Muscle layer of duodenum (tissue), 2 donors: ENCODE data around the gene POLR3GL.

Experiments
- H3K27ac ChIP-seq: one replicate; pipeline ENCODE4 v1.7.0; 2013; ENCODE audit warnings: mild to moderate bottlenecking, low read length
- H3K27me3 ChIP-seq: one replicate; pipeline ENCODE4 v1.7.0; 2013; ENCODE audit warnings: low read depth, mild to moderate bottlenecking, control low read depth, low read length
- H3K36me3 ChIP-seq, 2 donors: one replicate each; pipeline ENCODE4 v1.7.0; 2013; ENCODE audit warnings: low read length in 2 of 2, control low read depth in 1 of 2, mild to moderate bottlenecking in 1 of 2; ENCODE audit not compliant: insufficient read depth in 2 of 2, control insufficient read depth in 1 of 2
- H3K4me1 ChIP-seq, 2 donors: one replicate each; pipeline ENCODE4 v1.7.0; 2013; ENCODE audit warnings: low read length in 2 of 2, mild to moderate bottlenecking in 2 of 2, control low read depth in 1 of 2, moderate library complexity in 1 of 2; ENCODE audit not compliant: insufficient read depth in 2 of 2, control insufficient read depth in 1 of 2
- H3K4me3 ChIP-seq, 2 donors: one replicate each; pipeline ENCODE4 v1.7.0; 2013; ENCODE audit warnings: low read length in 2 of 2, low read depth in 1 of 2, mild to moderate bottlenecking in 1 of 2
- H3K9me3 ChIP-seq, 2 donors: one replicate each; pipeline ENCODE4 v1.7.0; 2013; ENCODE audit warnings: low read length in 2 of 2, control low read depth in 1 of 2, mild to moderate bottlenecking in 1 of 2; ENCODE audit not compliant: control insufficient read depth in 1 of 2
- donor health status: healthy.

The POLR3GL gene

GRCh38 chr1:145977486-145978470 lies 13.3 kb downstream of the POLR3GL start:
- Histone ChIP-seq H3K27me3 (no peaks in the 10 kb centered on the region), H3K4me3 (peak overlapping the region; percentile 53 to 70), H3K36me3 (peaks cover 0 to 11% of the 10 kb centered on the region in 2 donors), H3K9me3 (no peaks in the 10 kb centered on the region), H3K4me1 (peaks cover 17 to 40% of the 10 kb centered on the region in 2 donors), H3K27ac (peak overlapping the region; percentile 98)

GRCh38 chr1:145978471-145978853 lies 14.0 kb downstream of the POLR3GL start:
- Histone ChIP-seq H3K36me3 (peaks cover 0 to 11% of the 10 kb centered on the region in 2 donors), H3K4me1 (peaks cover 21 to 46% of the 10 kb centered on the region in 2 donors), H3K27ac (peak overlapping the region; percentile 98), H3K9me3 (no peaks in the 10 kb centered on the region), H3K27me3 (no peaks in the 10 kb centered on the region), H3K4me3 (peak overlapping the region; percentile 53 to 70)

- Histone ChIP-seq H3K9me3 (no peaks in the 10 kb centered on the region), H3K4me1 (peaks cover 26 to 52% of the 10 kb centered on the region in 2 donors), H3K36me3 (peaks cover 0 to 11% of the 10 kb centered on the region in 2 donors), H3K27me3 (no peaks in the 10 kb centered on the region), H3K27ac (peak overlapping the region; percentile 98), H3K4me3 (peak overlapping the region; percentile 53 to 70)
These were observed 14.6 kb downstream of the POLR3GL start for GRCh38 chr1:145978854-145979745.

GRCh38 chr1:145979746-145980456 lies 15.4 kb downstream of the POLR3GL start:
- peak overlapping the region; percentile 98 for H3K27ac ChIP-seq
- H3K36me3 ChIP-seq: peaks cover 0 to 8% of the 10 kb centered on the region in 2 donors
- peak overlapping the region; percentile 37 to 42 for H3K4me3 ChIP-seq
- H3K4me1 ChIP-seq: peaks cover 33 to 56% of the 10 kb centered on the region in 2 donors
- H3K27me3 ChIP-seq: no peaks in the 10 kb centered on the region
- H3K9me3 ChIP-seq: no peaks in the 10 kb centered on the region

- Histone ChIP-seq H3K27me3 (no peaks in the 10 kb centered on the region), H3K36me3 (peaks cover 0 to 4% of the 10 kb centered on the region in 2 donors), H3K9me3 (no peaks in the 10 kb centered on the region), H3K4me1 (peaks cover 39 to 61% of the 10 kb centered on the region in 2 donors), H3K4me3 (peak overlapping the region; percentile 35 to 37), H3K27ac (peak overlapping the region; percentile 98)
These were observed 16.0 kb downstream of the POLR3GL start for GRCh38 chr1:145980457-145980994.

GRCh38 chr1:145982010-145982723 lies 17.7 kb downstream of the POLR3GL start:
- H3K4me3 ChIP-seq: peak overlapping the region in 1 of 2 donors; percentile 1
- H3K36me3 ChIP-seq: peaks cover 0 to 4% of the 10 kb centered on the region in 2 donors
- H3K9me3 ChIP-seq: no peaks in the 10 kb centered on the region
- peak overlapping the region; percentile 92 for H3K27ac ChIP-seq
- H3K4me1 ChIP-seq: peaks cover 51 to 59% of the 10 kb centered on the region in 2 donors
- no peaks in the 10 kb centered on the region for H3K27me3 ChIP-seq

- peak overlapping the region; percentile 92 for H3K27ac ChIP-seq
- H3K27me3 ChIP-seq: no peaks in the 10 kb centered on the region
- peaks cover 42 to 49% of the 10 kb centered on the region in 2 donors for H3K4me1 ChIP-seq
- peaks cover 0 to 4% of the 10 kb centered on the region in 2 donors for H3K36me3 ChIP-seq
- H3K4me3 ChIP-seq: no peak overlapping the region
- no peaks in the 10 kb centered on the region for H3K9me3 ChIP-seq
These were observed 18.8 kb downstream of the POLR3GL start for GRCh38 chr1:145983206-145983675.

- Histone ChIP-seq H3K4me1 (peaks cover 39 to 42% of the 10 kb centered on the region in 2 donors), H3K9me3 (no peaks in the 10 kb centered on the region), H3K4me3 (peak overlapping the region; percentile 8 to 45)
These were observed 19.7 kb downstream of the POLR3GL start for GRCh38 chr1:145983960-145984830.

GRCh38 chr1:145985129-145985501 lies 20.6 kb downstream of the POLR3GL start:
- Histone ChIP-seq H3K4me3 (peak overlapping the region; percentile 19 to 45), H3K27me3 (no peaks in the 10 kb centered on the region), H3K4me1 (peaks cover 32 to 42% of the 10 kb centered on the region in 2 donors), H3K36me3 (no peaks in the 10 kb centered on the region), H3K9me3 (no peaks in the 10 kb centered on the region), H3K27ac (peak overlapping the region; percentile 88)

More at GRCh38 chr1:145983960-145984830, 19.7 kb downstream of the POLR3GL start:
- no peaks in the 10 kb centered on the region for H3K27me3 ChIP-seq
- peak overlapping the region; percentile 92 for H3K27ac ChIP-seq
- H3K36me3 ChIP-seq: peaks cover 0 to under 1% of the 10 kb centered on the region in 2 donors
